PC-9 (cell line): ENCODE data around the gene LAMB1.

Experiments used
- CTCF ChIP-seq: fragments of 200-600 bp; sonication (generic); conservative IDR thresholded peaks from 2 replicates; pipeline ENCODE4 v1.6.1; 2017; ENCODE audit warnings: mixed run types, antibody characterized with exemption, mild to moderate bottlenecking, moderate library complexity
- EZH2 ChIP-seq: fragments of 200-600 bp; sonication (generic); IDR thresholded peaks from 2 replicates; pipeline ENCODE4 v1.8.0; 2017; ENCODE audit warnings: antibody characterized with exemption, low read depth

- TF ChIP-seq CTCF (no peak), EZH2 (no peak)
Measured at GRCh38 chr7:108001764-108002725, 916 bp downstream of the LAMB1 start.
